K562 (cell line): ENCODE measurements around the gene IPO13. TPM values are rescaled to one million over a fixed set of nuclear protein-coding genes. Genes with fewer than 3 reads are reported as not detected.

ENCODE experiments used
- BCLAF1 ChIP-seq, 2 experiments: fragments of 450-650 bp in 1 of 2; IDR thresholded peaks; 2 replicates each; pipeline ENCODE4 v1.6.1; 2011 to 2017; ENCODE audit warnings: low read depth in 2 of 2, antibody characterized with exemption in 1 of 2, borderline replicate concordance in 1 of 2, low read length in 1 of 2, mild to moderate bottlenecking in 1 of 2, mixed read lengths in 1 of 2; ENCODE audit not compliant: control insufficient read depth in 1 of 2
- BCOR ChIP-seq: fragments of 450-650 bp; IDR thresholded peaks from 2 replicates; pipeline ENCODE4 v1.6.1; 2016
- BRCA1 ChIP-seq, 2 experiments: fragments of 450-650 bp in 1 of 2; sonication (generic) in 1 of 2; formaldehyde crosslinking in 1 of 2; IDR thresholded peaks; 2 replicates each; pipeline versions ENCODE4 v1.5.0 to v1.6.1; 2017 to 2020; ENCODE audit warnings: mild to moderate bottlenecking in 1 of 2, missing genetic modification reagents in 1 of 2
- CAMTA2 ChIP-seq: fragments of 250-450 bp; sonication (Bioruptor Pico); conservative IDR thresholded peaks from 2 replicates; pipeline ENCODE4 v1.5.1; 2022
- CBX1 ChIP-seq: sonication (generic); IDR thresholded peaks from 2 replicates; pipeline ENCODE4 v1.6.1; 2016; ENCODE audit warnings: antibody characterized with exemption, low read depth, mild to moderate bottlenecking
- CREM ChIP-seq: IDR thresholded peaks from 2 replicates; pipeline ENCODE4 v1.6.1; 2014; ENCODE audit warnings: antibody characterized with exemption, low read depth
- EZH2 ChIP-seq: IDR thresholded peaks from 2 replicates; pipeline ENCODE4 v1.6.1; 2012; ENCODE audit warnings: low read depth, mild to moderate bottlenecking, inconsistent platforms, low read length, borderline replicate concordance
- HNRNPH1 ChIP-seq: fragments of 200-400 bp; formaldehyde crosslinking; optimal IDR thresholded peaks from 2 replicates; pipeline ENCODE3; 2017; ENCODE audit warnings: low read depth, mild to moderate bottlenecking, low read length, moderate library complexity
- MLX ChIP-seq, 2 experiments: fragments of 450-650 bp in 1 of 2; sonication (generic) in 1 of 2; formaldehyde crosslinking; conservative IDR thresholded peaks; 2 replicates each; pipeline versions ENCODE4 v1.4.0 to v1.8.1; 2020 to 2022; ENCODE audit warnings: mild to moderate bottlenecking in 1 of 2, missing genetic modification reagents in 1 of 2
- MYC ChIP-seq, 2 experiments: fragments of 250-450 bp in 1 of 2; sonication (Bioruptor Pico) in 1 of 2; IDR thresholded peaks; 2 replicates each; pipeline versions ENCODE4 v1.5.1 to v1.6.1; 2012 to 2021; ENCODE audit warnings: low read depth in 2 of 2, borderline replicate concordance in 1 of 2, improper control_type of control experiment in 1 of 2, low read length in 1 of 2, mild to moderate bottlenecking in 1 of 2, moderate library complexity in 1 of 2
- NRF1 ChIP-seq, 2 experiments: fragments of 450-650 bp; IDR thresholded peaks in 1 of 2; conservative IDR thresholded peaks in 1 of 2; 2 replicates each; pipeline ENCODE4 v1.6.1; 2014; ENCODE audit warnings: mild to moderate bottlenecking in 2 of 2
- POLR3G ChIP-seq: IDR thresholded peaks from 2 replicates; pipeline ENCODE4 v1.6.1; 2011; ENCODE audit not compliant: insufficient read length, insufficient replicate concordance; ENCODE audit errors: extremely low read depth
- RBM25 ChIP-seq: fragments of 200-400 bp; formaldehyde crosslinking; IDR thresholded peaks from 2 replicates; pipeline ENCODE4 v1.6.1; 2018; ENCODE audit warnings: low read length, low read depth, moderate library complexity; ENCODE audit not compliant: severe bottlenecking
- SRSF9 ChIP-seq: fragments of 200-400 bp; formaldehyde crosslinking; IDR thresholded peaks from 2 replicates; pipeline ENCODE4 v1.6.1; 2017; ENCODE audit warnings: low read depth, low read length, borderline replicate concordance
- STAT5B ChIP-seq: fragments of 250-450 bp; sonication (Bioruptor Pico); IDR thresholded peaks from 2 replicates; pipeline ENCODE4 v1.8.0; 2021; ENCODE audit warnings: mild to moderate bottlenecking, inconsistent platforms
- TFAP4 ChIP-seq: sonication (generic); formaldehyde crosslinking; IDR thresholded peaks from 2 replicates; pipeline ENCODE4 v1.8.0; 2022; ENCODE audit warnings: missing genetic modification reagents, mild to moderate bottlenecking, moderate library complexity, borderline replicate concordance
- ZBTB43 ChIP-seq: sonication (generic); formaldehyde crosslinking; IDR thresholded peaks from 2 replicates; pipeline ENCODE4 v1.8.0; 2023; ENCODE audit warnings: mild to moderate bottlenecking, missing genetic modification reagents
- ZKSCAN3 ChIP-seq: fragments of 250-450 bp; sonication (Bioruptor Pico); IDR thresholded peaks from 2 replicates; pipeline ENCODE4 v1.4.0; 2020
- ZNF551 ChIP-seq: fragments of 250-450 bp; sonication (Bioruptor Pico); IDR thresholded peaks from 2 replicates; pipeline ENCODE4 v1.5.0; 2021; ENCODE audit warnings: mild to moderate bottlenecking, moderate library complexity
- ZNF79 ChIP-seq: fragments of 250-450 bp; sonication (Bioruptor Pico); IDR thresholded peaks from 2 replicates; pipeline ENCODE4 v1.4.0; 2020; ENCODE audit warnings: low read depth, mild to moderate bottlenecking, moderate library complexity
- polyA plus RNA-seq, 8 experiments: library from polyadenylated mRNA; depleted of rRNA in 4 of 8; stranded (reverse) in 5 of 8; unstranded in 3 of 8; fragments of >200 nt; fragmentation: Nextera tagmentation in 2 of 8; fragmentation: Illumina TruSeq in 1 of 8; extraction: Ambion mirVana in 2 of 8; extraction: Trizol in 1 of 8; gene quantifications; 2 replicates each; pipeline versions ENCODE4 v1.2.1 to v1.2.3, GENCODE V29; 2011 to 2014; ENCODE audit warnings: inconsistent platforms in 1 of 8, missing spikeins in 1 of 8
- total RNA-seq, 7 experiments: library from RNA; depleted of rRNA in 6 of 7; stranded (reverse); fragments of >200 nt in 6 of 7; fragmentation: Illumina TruSeq in 2 of 7; extraction: Trizol in 2 of 7; gene quantifications; 2 replicates each; pipeline versions ENCODE4 v1.2.1 to v1.2.3, GENCODE V29; 2011 to 2021; ENCODE audit warnings: low replicate concordance in 1 of 7

Gene IPO13
- total and polyA plus RNA-seq, 9 of the 15 experiments (the other 6 are each of a cell fraction or from before 2014, with no cell fraction given), result 7.0 to 30.8 (median 16.2) TPM

- peak; percentile 85 for TF ChIP-seq MYC (IDR thresholded peaks at IDR 0.05; ENCODE audit: low read depth, low read length)
- no peak for TF ChIP-seq MYC (CRISPR knock-in tag; IDR thresholded peaks at IDR 0.05; ENCODE audit: borderline replicate concordance, low read depth)
- no peak for TF ChIP-seq STAT5B (CRISPR knock-in tag)
- peak; percentile 55; the same call in 1 of the 2 replicates for TF ChIP-seq CREM
- TF ChIP-seq SRSF9, result no peak
- TF ChIP-seq ZNF551 (CRISPR knock-in tag), result no peak
- no peak for TF ChIP-seq ZKSCAN3 (CRISPR knock-in tag)
- no peak for TF ChIP-seq CAMTA2
- TF ChIP-seq ZBTB43 (CRISPR knock-in tag), result no peak
- TF ChIP-seq CBX1, result no peak
- no peak for TF ChIP-seq HNRNPH1
- no peak for TF ChIP-seq MLX (CRISPR knock-in tag; conservative IDR thresholded peaks at IDR 0.05)
- no peak for TF ChIP-seq ZNF79
- no peak for TF ChIP-seq BRCA1 (IDR thresholded peaks at IDR 0.05)
- no peak for TF ChIP-seq BRCA1 (CRISPR knock-in tag; IDR thresholded peaks at IDR 0.05)
- TF ChIP-seq BCLAF1 (IDR thresholded peaks at IDR 0.05; ENCODE audit: borderline replicate concordance in 1 of 2, control insufficient read depth in 1 of 2, low read depth in 2 of 2, low read length in 1 of 2), result no peak
- no peak for TF ChIP-seq EZH2
- no peak for TF ChIP-seq BCOR
- TF ChIP-seq TFAP4 (CRISPR knock-in tag), result peak; percentile 85
- TF ChIP-seq POLR3G, result no peak
- TF ChIP-seq NRF1 (conservative IDR thresholded peaks at IDR 0.05 in 1 of 2, IDR thresholded peaks at IDR 0.05 in 1 of 2), result no peak
- TF ChIP-seq RBM25, result no peak
These were observed 48.3 kb downstream of the IPO13 start (continued) for GRCh38 chr1:43994794-43995790.
